ENCODE measurements around the gene ELF2.

Gene ELF2

DNA sequence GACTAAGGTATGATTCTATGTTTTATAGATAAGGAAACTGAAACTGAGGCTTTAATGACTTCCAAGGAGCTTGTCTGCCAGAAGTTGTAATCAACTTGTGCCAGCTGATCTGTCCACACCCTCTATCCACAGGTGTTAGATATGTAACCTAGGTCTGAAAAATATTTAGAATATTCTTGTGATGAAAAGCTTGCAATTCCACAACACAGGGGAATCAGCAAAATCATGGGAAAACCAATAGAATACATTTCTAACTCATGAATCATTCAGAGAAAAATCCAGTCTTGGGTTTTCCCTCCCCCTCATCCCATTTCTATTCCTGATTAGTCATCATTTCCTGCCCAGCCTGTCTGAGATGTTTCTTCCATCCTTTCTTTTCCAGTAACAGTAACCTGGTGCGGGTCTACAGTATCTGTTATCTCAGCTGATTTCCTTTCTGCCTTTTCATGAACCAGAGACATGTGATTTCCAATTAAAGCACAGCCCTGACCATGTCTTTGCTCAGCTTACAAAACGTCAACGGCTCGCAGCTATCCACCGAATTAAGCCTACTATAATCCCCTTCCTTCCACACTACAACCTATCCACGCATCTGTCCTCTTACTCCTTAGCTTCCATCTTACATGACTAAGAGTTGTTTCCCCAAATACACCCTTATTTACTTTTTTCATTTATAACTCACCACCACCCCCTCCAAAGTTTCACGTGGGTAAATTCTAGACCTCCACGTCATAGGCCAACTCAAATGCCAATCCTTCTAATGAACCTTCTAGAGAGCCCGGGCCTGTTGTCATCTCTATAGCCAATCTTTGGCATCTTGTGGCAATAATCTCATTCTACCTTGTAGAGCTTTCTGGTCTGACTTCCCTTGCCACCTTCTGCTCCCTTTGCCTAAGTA, 162.4 kb downstream of the ELF2 start (continued):
- TF ChIP-seq WT1 (tag by site-specific recombination; IDR thresholded peaks at IDR 0.05) (0 out of 2 replicates have a peak, but pooled peaks have one; percentile 18), ZNF311 (tag by site-specific recombination; IDR thresholded peaks at IDR 0.05; ENCODE audit: borderline replicate concordance) (no peak), HOXD13 (CRISPR knock-in tag; IDR thresholded peaks at IDR 0.05; ENCODE audit: borderline replicate concordance) (no peak), ZNF843 (tag by site-specific recombination; IDR thresholded peaks at IDR 0.05) (no peak), RBAK (tag by site-specific recombination; IDR thresholded peaks at IDR 0.05) (no peak), ZSCAN16 (tag by site-specific recombination; IDR thresholded peaks at IDR 0.05) (no peak), ZNF785 (tag by site-specific recombination; IDR thresholded peaks at IDR 0.05) (no peak), ZNF529 (tag by site-specific recombination; IDR thresholded peaks at IDR 0.05; ENCODE audit: insufficient replicate concordance) (no peak), ZBTB1 (tag by site-specific recombination; IDR thresholded peaks at IDR 0.05) (no peak), YY1 (tag by site-specific recombination; IDR thresholded peaks at IDR 0.05) (no peak), ZBTB20 (tag by site-specific recombination; IDR thresholded peaks at IDR 0.05) (no peak), GLIS2 (tag by site-specific recombination; IDR thresholded peaks at IDR 0.05) (no peak), ZNF416 (tag by site-specific recombination; IDR thresholded peaks at IDR 0.05) (no peak), ZBTB17 (tag by site-specific recombination; IDR thresholded peaks at IDR 0.05) (peak; percentile 81), EGR2 (tag by site-specific recombination; IDR thresholded peaks at IDR 0.05; ENCODE audit: low read depth) (no peak), KLF8 (tag by site-specific recombination; IDR thresholded peaks at IDR 0.05) (no peak), SP2 (tag by site-specific recombination; IDR thresholded peaks at IDR 0.05) (peak; percentile 30; the same call in 1 of the 2 replicates), ZNF19 (tag by site-specific recombination; IDR thresholded peaks at IDR 0.05; ENCODE audit: low read depth) (no peak), HOXA7 (CRISPR knock-in tag; IDR thresholded peaks at IDR 0.05; ENCODE audit: borderline replicate concordance) (no peak), ZNF23 (tag by site-specific recombination; IDR thresholded peaks at IDR 0.05; ENCODE audit: borderline replicate concordance) (no peak), ZNF48 (tag by site-specific recombination; IDR thresholded peaks at IDR 0.05) (no peak), ZNF366 (tag by site-specific recombination; conservative IDR thresholded peaks at IDR 0.05) (peak; percentile 49; the same call in 1 of the 2 replicates), SETDB1 (IDR thresholded peaks at IDR 0.05; ENCODE audit: insufficient read length, low read length) (no peak), ZNF626 (tag by site-specific recombination; IDR thresholded peaks at IDR 0.05) (no peak), PRDM1 (tag by site-specific recombination; IDR thresholded peaks at IDR 0.05) (peak; percentile 89), MYNN (tag by site-specific recombination; IDR thresholded peaks at IDR 0.05; ENCODE audit: borderline replicate concordance) (no peak), ZNF658 (tag by site-specific recombination; IDR thresholded peaks at IDR 0.05) (no peak), ZNF670 (tag by site-specific recombination; IDR thresholded peaks at IDR 0.05; ENCODE audit: low read depth) (no peak), ZBTB21 (tag by site-specific recombination; IDR thresholded peaks at IDR 0.05) (peak; percentile 9; the same call in 1 of the 2 replicates)
- TF ChIP-seq, protein P1, sequence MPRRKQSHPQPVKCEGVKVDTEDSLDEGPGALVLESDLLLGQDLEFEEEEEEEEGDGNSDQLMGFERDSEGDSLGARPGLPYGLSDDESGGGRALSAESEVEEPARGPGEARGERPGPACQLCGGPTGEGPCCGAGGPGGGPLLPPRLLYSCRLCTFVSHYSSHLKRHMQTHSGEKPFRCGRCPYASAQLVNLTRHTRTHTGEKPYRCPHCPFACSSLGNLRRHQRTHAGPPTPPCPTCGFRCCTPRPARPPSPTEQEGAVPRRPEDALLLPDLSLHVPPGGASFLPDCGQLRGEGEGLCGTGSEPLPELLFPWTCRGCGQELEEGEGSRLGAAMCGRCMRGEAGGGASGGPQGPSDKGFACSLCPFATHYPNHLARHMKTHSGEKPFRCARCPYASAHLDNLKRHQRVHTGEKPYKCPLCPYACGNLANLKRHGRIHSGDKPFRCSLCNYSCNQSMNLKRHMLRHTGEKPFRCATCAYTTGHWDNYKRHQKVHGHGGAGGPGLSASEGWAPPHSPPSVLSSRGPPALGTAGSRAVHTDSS (tag by site-specific recombination; IDR thresholded peaks at IDR 0.05), result no peak
- TF ChIP-seq, protein P2, sequence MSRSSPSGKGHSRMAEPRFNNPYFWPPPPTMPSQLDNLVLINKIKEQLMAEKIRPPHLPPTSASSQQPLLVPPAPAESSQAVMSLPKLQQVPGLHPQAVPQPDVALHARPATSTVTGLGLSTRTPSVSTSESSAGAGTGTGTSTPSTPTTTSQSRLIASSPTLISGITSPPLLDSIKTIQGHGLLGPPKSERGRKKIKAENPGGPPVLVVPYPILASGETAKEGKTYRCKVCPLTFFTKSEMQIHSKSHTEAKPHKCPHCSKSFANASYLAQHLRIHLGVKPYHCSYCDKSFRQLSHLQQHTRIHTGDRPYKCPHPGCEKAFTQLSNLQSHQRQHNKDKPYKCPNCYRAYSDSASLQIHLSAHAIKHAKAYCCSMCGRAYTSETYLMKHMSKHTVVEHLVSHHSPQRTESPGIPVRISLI (tag by site-specific recombination; IDR thresholded peaks at IDR 0.05), result no peak
- TF ChIP-seq, protein P3, sequence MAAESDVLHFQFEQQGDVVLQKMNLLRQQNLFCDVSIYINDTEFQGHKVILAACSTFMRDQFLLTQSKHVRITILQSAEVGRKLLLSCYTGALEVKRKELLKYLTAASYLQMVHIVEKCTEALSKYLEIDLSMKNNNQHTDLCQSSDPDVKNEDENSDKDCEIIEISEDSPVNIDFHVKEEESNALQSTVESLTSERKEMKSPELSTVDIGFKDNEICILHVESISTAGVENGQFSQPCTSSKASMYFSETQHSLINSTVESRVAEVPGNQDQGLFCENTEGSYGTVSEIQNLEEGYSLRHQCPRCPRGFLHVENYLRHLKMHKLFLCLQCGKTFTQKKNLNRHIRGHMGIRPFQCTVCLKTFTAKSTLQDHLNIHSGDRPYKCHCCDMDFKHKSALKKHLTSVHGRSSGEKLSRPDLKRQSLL (tag by site-specific recombination; IDR thresholded peaks at IDR 0.05), result no peak; the same call in 1 of the 2 replicates
- TF ChIP-seq, protein P4, sequence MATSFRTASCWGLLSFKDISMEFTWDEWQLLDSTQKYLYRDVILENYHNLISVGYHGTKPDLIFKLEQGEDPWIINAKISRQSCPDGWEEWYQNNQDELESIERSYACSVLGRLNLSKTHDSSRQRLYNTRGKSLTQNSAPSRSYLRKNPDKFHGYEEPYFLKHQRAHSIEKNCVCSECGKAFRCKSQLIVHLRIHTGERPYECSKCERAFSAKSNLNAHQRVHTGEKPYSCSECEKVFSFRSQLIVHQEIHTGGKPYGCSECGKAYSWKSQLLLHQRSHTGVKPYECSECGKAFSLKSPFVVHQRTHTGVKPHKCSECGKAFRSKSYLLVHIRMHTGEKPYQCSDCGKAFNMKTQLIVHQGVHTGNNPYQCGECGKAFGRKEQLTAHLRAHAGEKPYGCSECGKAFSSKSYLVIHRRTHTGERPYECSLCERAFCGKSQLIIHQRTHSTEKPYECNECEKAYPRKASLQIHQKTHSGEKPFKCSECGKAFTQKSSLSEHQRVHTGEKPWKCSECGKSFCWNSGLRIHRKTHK (tag by site-specific recombination; IDR thresholded peaks at IDR 0.05), result no peak
- TF ChIP-seq, protein P5, sequence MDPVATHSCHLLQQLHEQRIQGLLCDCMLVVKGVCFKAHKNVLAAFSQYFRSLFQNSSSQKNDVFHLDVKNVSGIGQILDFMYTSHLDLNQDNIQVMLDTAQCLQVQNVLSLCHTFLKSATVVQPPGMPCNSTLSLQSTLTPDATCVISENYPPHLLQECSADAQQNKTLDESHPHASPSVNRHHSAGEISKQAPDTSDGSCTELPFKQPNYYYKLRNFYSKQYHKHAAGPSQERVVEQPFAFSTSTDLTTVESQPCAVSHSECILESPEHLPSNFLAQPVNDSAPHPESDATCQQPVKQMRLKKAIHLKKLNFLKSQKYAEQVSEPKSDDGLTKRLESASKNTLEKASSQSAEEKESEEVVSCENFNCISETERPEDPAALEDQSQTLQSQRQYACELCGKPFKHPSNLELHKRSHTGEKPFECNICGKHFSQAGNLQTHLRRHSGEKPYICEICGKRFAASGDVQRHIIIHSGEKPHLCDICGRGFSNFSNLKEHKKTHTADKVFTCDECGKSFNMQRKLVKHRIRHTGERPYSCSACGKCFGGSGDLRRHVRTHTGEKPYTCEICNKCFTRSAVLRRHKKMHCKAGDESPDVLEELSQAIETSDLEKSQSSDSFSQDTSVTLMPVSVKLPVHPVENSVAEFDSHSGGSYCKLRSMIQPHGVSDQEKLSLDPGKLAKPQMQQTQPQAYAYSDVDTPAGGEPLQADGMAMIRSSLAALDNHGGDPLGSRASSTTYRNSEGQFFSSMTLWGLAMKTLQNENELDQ (tag by site-specific recombination; IDR thresholded peaks at IDR 0.05; ENCODE audit: low read depth), result no peak
